ENCODE measurements around the gene CLDN17.

CLDN17 gene

DNA sequence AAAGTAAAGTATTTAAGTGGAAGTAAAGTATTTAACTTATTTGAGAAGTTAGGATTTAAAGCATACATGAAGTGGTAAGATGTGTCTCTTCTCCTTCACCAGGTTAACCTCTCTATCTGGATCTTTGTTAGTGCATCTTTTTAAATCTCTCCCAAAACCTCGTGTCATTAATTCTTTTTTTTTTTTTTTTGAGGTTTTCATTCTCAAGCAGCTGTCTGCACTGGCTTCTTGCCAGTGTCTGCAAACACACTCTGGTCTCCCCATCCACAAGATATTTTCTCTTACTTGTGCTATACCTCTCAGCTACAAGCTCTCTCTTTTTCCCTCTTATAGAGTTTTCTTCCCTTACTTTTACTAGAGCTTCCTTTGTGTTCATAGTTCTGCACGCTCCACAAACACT, 49.0 kb downstream of the CLDN17 start:
- DNase-seq (ENCODE audit: low spot score) = no peak
- FAIRE-seq = no peak

DNA sequence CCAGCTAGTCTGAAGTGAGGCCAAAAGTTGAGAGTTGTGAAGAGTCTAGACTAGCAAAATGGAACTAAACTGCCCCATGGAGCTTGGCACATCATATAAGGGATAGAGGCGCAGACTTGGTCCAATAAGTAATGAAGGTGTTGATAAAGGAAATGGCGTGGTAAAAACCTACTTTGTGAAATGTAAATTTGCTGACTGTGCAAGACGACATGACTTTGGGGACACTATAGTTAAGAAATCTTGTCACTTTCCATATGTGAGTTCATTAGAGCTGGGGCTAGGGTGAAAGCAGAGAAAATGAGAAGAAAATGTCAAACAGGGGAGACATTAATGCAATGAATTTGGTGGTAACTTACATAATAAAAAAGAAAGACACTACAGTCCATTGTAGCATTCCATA, 50.1 kb downstream of the CLDN17 start:
- FAIRE-seq (no peak), DNase-seq (ENCODE audit: low spot score) (no peak)
